IMR-90 (cell line): ENCODE results near the gene TBCD. TPM values are rescaled to one million over a fixed set of nuclear protein-coding genes. Genes with fewer than 3 reads are reported as not detected.

Experiments
- ATAC-seq: fragments of 200-7000 bp; cut with Tn5 transposase; 2 replicates; pipeline ENCODE4 v1.9.1; 2020; ENCODE audit warnings: low read depth, mild to moderate bottlenecking, moderate library complexity
- BruUV-seq: library from RNA; stranded (reverse); fragments of 400-500 nt; replicated peaks from 2 replicates; lab custom pipeline; 2021; lab: Mats Ljungman, UMichigan
- CTCF ChIA-PET: fragments of 300-600 bp; formaldehyde crosslinking; extraction: SDS; loops from one replicate; lab custom pipeline; 2021; ENCODE audit warnings: antibody characterized with exemption; lab: Yijun Ruan, JAX
- POLR2A ChIA-PET: fragments of 300-600 bp; sonication (Branson Sonifier 250); formaldehyde crosslinking; loops from one replicate; lab custom pipeline; 2022; ENCODE audit warnings: antibody characterized with exemption; ENCODE audit not compliant: unreplicated experiment; lab: Charles Lee
- DNase-seq: peaks from one replicate; pipeline ENCODE4 v3.0.0; 2013
- H2AFZ ChIP-seq: replicated peaks from 2 replicates; pipeline ENCODE3; 2013; ENCODE audit warnings: low read length, mild to moderate bottlenecking; ENCODE audit not compliant: poor library complexity
- H2AK5ac ChIP-seq: 2 replicates; pipeline ENCODE4 v1.6.1; 2013; ENCODE audit warnings: low read depth, low read length, inconsistent platforms
- H2AK9ac ChIP-seq: replicated peaks from 2 replicates; pipeline ENCODE3; 2013; ENCODE audit warnings: mild to moderate bottlenecking, low read depth, low read length, moderate library complexity; ENCODE audit not compliant: poor library complexity
- H2BK120ac ChIP-seq: 2 replicates; pipeline ENCODE4 v1.6.1; 2013; ENCODE audit warnings: low read depth, low read length, inconsistent platforms
- H2BK15ac ChIP-seq: 3 replicates; pipeline ENCODE4 v1.6.1; 2013; ENCODE audit warnings: low read depth, low read length, inconsistent platforms
- H2BK20ac ChIP-seq: 2 replicates; pipeline ENCODE4 v1.6.1; 2013; ENCODE audit warnings: low read depth, mild to moderate bottlenecking, inconsistent platforms, low read length, moderate library complexity
- H2BK5ac ChIP-seq: 2 replicates; pipeline ENCODE4 v1.6.1; 2013; ENCODE audit warnings: mild to moderate bottlenecking, low read depth, low read length, inconsistent platforms; ENCODE audit not compliant: poor library complexity, severe bottlenecking
- H3K14ac ChIP-seq: replicated peaks from 2 replicates; pipeline ENCODE4 v1.6.1; 2013; ENCODE audit warnings: low read depth, low read length, inconsistent platforms
- H3K18ac ChIP-seq: 2 replicates; pipeline ENCODE4 v1.6.1; 2013; ENCODE audit warnings: low read depth, low read length, control low read depth
- H3K23ac ChIP-seq: 2 replicates; pipeline ENCODE4 v1.6.1; 2013; ENCODE audit warnings: low read depth, low read length, inconsistent platforms
- H3K27ac ChIP-seq: 2 replicates; pipeline ENCODE4 v1.5.1; 2013; ENCODE audit warnings: mild to moderate bottlenecking, control low read depth, low read length; ENCODE audit not compliant: insufficient read depth
- H3K27me3 ChIP-seq: 2 replicates; pipeline ENCODE4 v1.6.1; 2013; ENCODE audit warnings: low read length; ENCODE audit not compliant: control insufficient read depth, insufficient read depth
- H3K36me3 ChIP-seq: 2 replicates; pipeline ENCODE4 v1.6.1; 2013; ENCODE audit warnings: low read length, mixed read lengths; ENCODE audit not compliant: control insufficient read depth, insufficient read depth
- H3K4ac ChIP-seq: 2 replicates; pipeline ENCODE4 v1.6.1; 2013; ENCODE audit warnings: low read depth, low read length, inconsistent platforms
- H3K4me1 ChIP-seq: 2 replicates; pipeline ENCODE4 v1.6.1; 2013; ENCODE audit warnings: low read length, mixed read lengths; ENCODE audit not compliant: control insufficient read depth, insufficient read depth
- H3K4me2 ChIP-seq: 2 replicates; pipeline ENCODE4 v1.6.1; 2013; ENCODE audit warnings: low read depth, mild to moderate bottlenecking, control low read depth, low read length, moderate library complexity
- H3K4me3 ChIP-seq: 2 replicates; pipeline ENCODE4 v1.5.1; 2013; ENCODE audit warnings: low read depth, mild to moderate bottlenecking, control low read depth, low read length, moderate library complexity; ENCODE audit not compliant: insufficient read depth
- H3K56ac ChIP-seq: 2 replicates; pipeline ENCODE4 v1.6.1; 2013; ENCODE audit warnings: low read length, inconsistent platforms; ENCODE audit not compliant: insufficient read depth; ENCODE audit errors: extremely low read depth
- H3K79me1 ChIP-seq, 2 experiments: 2 replicates each; pipeline ENCODE4 v1.6.1; 2013; ENCODE audit warnings: low read length in 2 of 2, inconsistent platforms in 1 of 2, low read depth in 1 of 2
- H3K9ac ChIP-seq: 2 replicates; pipeline ENCODE4 v1.6.1; 2013; ENCODE audit warnings: low read depth, low read length, control low read depth
- H3K9me1 ChIP-seq: 2 replicates; pipeline ENCODE4 v1.6.1; 2013; ENCODE audit warnings: low read length, inconsistent platforms; ENCODE audit not compliant: insufficient read depth
- H3K9me3 ChIP-seq: 2 replicates; pipeline ENCODE4 v1.6.1; 2013; ENCODE audit warnings: low read length; ENCODE audit not compliant: control insufficient read depth, insufficient read depth
- H4K20me1 ChIP-seq: 2 replicates; pipeline ENCODE4 v1.6.1; 2013; ENCODE audit warnings: low read length, inconsistent platforms; ENCODE audit not compliant: insufficient read depth
- H4K5ac ChIP-seq: 2 replicates; pipeline ENCODE4 v1.6.1; 2013; ENCODE audit warnings: mild to moderate bottlenecking, low read depth, low read length, control low read depth
- H4K8ac ChIP-seq, 2 experiments: 2 replicates each; pipeline ENCODE4 v1.6.1; 2013; ENCODE audit warnings: low read depth in 2 of 2, low read length in 2 of 2, control low read depth in 1 of 2, inconsistent platforms in 1 of 2
- H4K91ac ChIP-seq: 2 replicates; pipeline ENCODE4 v1.6.1; 2013; ENCODE audit warnings: low read depth, low read length, inconsistent platforms; ENCODE audit not compliant: insufficient read depth
- FOS ChIP-seq: fragments of 150-350 bp; IDR thresholded peaks from 2 replicates; pipeline ENCODE4 v1.6.1; 2016; ENCODE audit warnings: low read depth, low read length
- USF2 ChIP-seq: fragments of 150-350 bp; IDR thresholded peaks from 2 replicates; pipeline ENCODE4 v1.6.1; 2017; ENCODE audit warnings: mild to moderate bottlenecking, antibody characterized with exemption, low read length, low read depth
- WGBS, 2 experiments: methylation state at CpG; one replicate each; pipeline versions ENCODE4 v1.1.5 to v1.1.7; 2013; ENCODE audit warnings: missing lambda C conversion rate in 2 of 2; ENCODE audit not compliant: insufficient read length in 1 of 2; ENCODE audit errors: extremely low coverage in 2 of 2; 5-methylcytosine and 5-hydroxymethylcytosine counted together
- dilution Hi-C: fragments of 300-500 bp; cut with HindIII; formaldehyde crosslinking; loops from one replicate; pipeline ENCODE4 v1.14.3; 2018; ENCODE audit warnings: low sequenced_read_pairs; ENCODE audit not compliant: unreplicated experiment
- in situ Hi-C: fragments of 300-500 bp; cut with MboI; formaldehyde crosslinking; loops from 3 replicates; pipeline ENCODE4 v1.14.3; 2019; ENCODE audit warnings: low sequenced_read_pairs, inconsistent platforms, mixed read lengths
- intact Hi-C: fragments of 100-400 bp; cut with micrococcal nuclease; formaldehyde crosslinking; loops from 2 replicates; pipeline ENCODE4 v1.10.0; 2022
- polyA plus RNA-seq, 3 experiments: library from polyadenylated mRNA; depleted of rRNA; stranded (reverse); fragments of >200 nt; gene quantifications; 2 replicates each; pipeline ENCODE4 v1.2.3, GENCODE V29; 2012; ENCODE audit warnings: low replicate concordance in 1 of 3
- total RNA-seq: library from RNA; depleted of rRNA; stranded (reverse); fragments of >200 nt; gene quantifications from 2 replicates; pipeline ENCODE4 v1.2.3, GENCODE V29; 2012

The TBCD gene
- total and polyA plus RNA-seq, 2 of the 4 experiments (the other 2 are of a cell fraction) = 21.9 to 54.5 TPM

- no peak overlapping the region for H2BK120ac ChIP-seq
- in situ Hi-C loops (no loop called here), intact Hi-C loops (no loop called here), dilution Hi-C loops (no loop called here)
- H3K23ac ChIP-seq = no peak overlapping the region
- H3K14ac ChIP-seq = no peak overlapping the region
- H3K56ac ChIP-seq = no peak overlapping the region
- no peak overlapping the region for H4K8ac ChIP-seq
- no peak overlapping the region for H3K4me3 ChIP-seq
- ChIA-PET CTCF (no interaction called here), POLR2A (no interaction called here)
- H3K27ac ChIP-seq = no peak overlapping the region
- H3K9me3 ChIP-seq = no peaks in the 10 kb centered on the region
- DNase-seq (no peak), ATAC-seq (no peak)
- 98% methylated on average over 10 of the region's 30 CpGs; no CpG with 5 or more reads in 1 of the 2 experiments for WGBS, 2 experiments
- H3K18ac ChIP-seq = no peak overlapping the region
- no peak overlapping the region for H3K4ac ChIP-seq
- no peak overlapping the region for H2AK9ac ChIP-seq
- no peak overlapping the region for H3K4me2 ChIP-seq
- TF ChIP-seq USF2 = no peak
- no peak for TF ChIP-seq FOS
- H2AFZ ChIP-seq = no peak overlapping the region
- no peak overlapping the region for H4K5ac ChIP-seq
- H3K9me1 ChIP-seq = peaks cover 14% of the 10 kb centered on the region
- H3K36me3 ChIP-seq = peaks cover 7% of the 10 kb centered on the region; the same call in 1 of the 2 replicates
- H3K9ac ChIP-seq = no peak overlapping the region
- H3K4me1 ChIP-seq = peaks cover 17% of the 10 kb centered on the region
- no peak overlapping the region for H2AK5ac ChIP-seq
- H3K79me1 ChIP-seq = peaks cover 7 to 31% of the 10 kb centered on the region in 2 experiments; a peak in 2 of 4 replicates
- H4K20me1 ChIP-seq = no peaks in the 10 kb centered on the region; the same call in 1 of the 2 replicates
- no peak overlapping the region for H4K91ac ChIP-seq
- H2BK15ac ChIP-seq = no peak overlapping the region
- H3K27me3 ChIP-seq = no peaks in the 10 kb centered on the region
- no TSS peak for BruUV-seq
- H2BK5ac ChIP-seq = no peak overlapping the region
- H2BK20ac ChIP-seq = no peak overlapping the region
Measured at GRCh38 chr17:82888583-82889495, 137.0 kb downstream of the TBCD start.
